ENCODE results near the gene TMEM184A.

- TF ChIP-seq, protein P1, sequence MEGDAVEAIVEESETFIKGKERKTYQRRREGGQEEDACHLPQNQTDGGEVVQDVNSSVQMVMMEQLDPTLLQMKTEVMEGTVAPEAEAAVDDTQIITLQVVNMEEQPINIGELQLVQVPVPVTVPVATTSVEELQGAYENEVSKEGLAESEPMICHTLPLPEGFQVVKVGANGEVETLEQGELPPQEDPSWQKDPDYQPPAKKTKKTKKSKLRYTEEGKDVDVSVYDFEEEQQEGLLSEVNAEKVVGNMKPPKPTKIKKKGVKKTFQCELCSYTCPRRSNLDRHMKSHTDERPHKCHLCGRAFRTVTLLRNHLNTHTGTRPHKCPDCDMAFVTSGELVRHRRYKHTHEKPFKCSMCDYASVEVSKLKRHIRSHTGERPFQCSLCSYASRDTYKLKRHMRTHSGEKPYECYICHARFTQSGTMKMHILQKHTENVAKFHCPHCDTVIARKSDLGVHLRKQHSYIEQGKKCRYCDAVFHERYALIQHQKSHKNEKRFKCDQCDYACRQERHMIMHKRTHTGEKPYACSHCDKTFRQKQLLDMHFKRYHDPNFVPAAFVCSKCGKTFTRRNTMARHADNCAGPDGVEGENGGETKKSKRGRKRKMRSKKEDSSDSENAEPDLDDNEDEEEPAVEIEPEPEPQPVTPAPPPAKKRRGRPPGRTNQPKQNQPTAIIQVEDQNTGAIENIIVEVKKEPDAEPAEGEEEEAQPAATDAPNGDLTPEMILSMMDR (IDR thresholded peaks at IDR 0.05): no peak
- TF ChIP-seq POLR2A (IDR thresholded peaks at IDR 0.05) (no peak), EP300 (IDR thresholded peaks at IDR 0.05) (no peak), POLR2AphosphoS5 (IDR thresholded peaks at IDR 0.05) (no peak)
These were observed 60.3 kb downstream of the TMEM184A start for GRCh38 chr7:1495564-1496242.
